ENCODE measurements around the gene POU6F2.
"Not testable (repeated sequence)": the region's sequence is repeated elsewhere in the genome, so short reads cannot be mapped to it uniquely, and the experiment has no call there.

POU6F2 gene

GRCh38 chr7:39313974-39314373, 336.3 kb downstream of the POU6F2 start:
- DNase-seq, result no peak

- no peak for DNase-seq
These were observed 339.4 kb downstream of the POU6F2 start for GRCh38 chr7:39317107-39317506.

- no peak for DNase-seq
These were observed 340.2 kb downstream of the POU6F2 start for GRCh38 chr7:39317896-39318295.

- no peak for DNase-seq
These were observed 343.5 kb downstream of the POU6F2 start for GRCh38 chr7:39321245-39321644.

GRCh38 chr7:39321909-39322498, 344.3 kb downstream of the POU6F2 start:
- DNase-seq, result no peak

- no peak for DNase-seq
These were observed 346.5 kb downstream of the POU6F2 start for GRCh38 chr7:39324139-39324760.

- not testable (repeated sequence) for DNase-seq
These were observed 353.9 kb downstream of the POU6F2 start for GRCh38 chr7:39331607-39332006.

GRCh38 chr7:39332142-39332541, 354.4 kb downstream of the POU6F2 start:
- DNase-seq, result no peak

- no peak for DNase-seq
These were observed 356.0 kb downstream of the POU6F2 start for GRCh38 chr7:39333701-39334100.

GRCh38 chr7:39336442-39336841, 358.7 kb downstream of the POU6F2 start:
- no peak for DNase-seq

GRCh38 chr7:39338716-39339115, 361.0 kb downstream of the POU6F2 start:
- no peak for DNase-seq

- no peak for DNase-seq
These were observed 361.9 kb downstream of the POU6F2 start for GRCh38 chr7:39339591-39339990.

GRCh38 chr7:39341083-39341482, 363.4 kb downstream of the POU6F2 start:
- no peak for DNase-seq

- DNase-seq, result no peak
These were observed 365.1 kb downstream of the POU6F2 start for GRCh38 chr7:39342763-39343162.

GRCh38 chr7:39349452-39350123, 371.9 kb downstream of the POU6F2 start:
- DNase-seq, result no peak

- no peak for DNase-seq
These were observed 376.1 kb downstream of the POU6F2 start for GRCh38 chr7:39353615-39354376.

- DNase-seq, result no peak
These were observed 378.0 kb downstream of the POU6F2 start for GRCh38 chr7:39355664-39356063.

GRCh38 chr7:39356172-39356925, 378.6 kb downstream of the POU6F2 start:
- DNase-seq, result no peak

- DNase-seq, result no peak
These were observed 379.9 kb downstream of the POU6F2 start for GRCh38 chr7:39357648-39358047.

- DNase-seq, result no peak
These were observed 382.3 kb downstream of the POU6F2 start for GRCh38 chr7:39360038-39360437.

GRCh38 chr7:39360766-39361165, 383.1 kb downstream of the POU6F2 start:
- DNase-seq, result no peak

GRCh38 chr7:39365751-39366295, 388.1 kb downstream of the POU6F2 start:
- DNase-seq, result no peak

- DNase-seq, result no peak
These were observed 389.7 kb downstream of the POU6F2 start for GRCh38 chr7:39367451-39367850.
